22Rv1 (cell line): ENCODE data around the gene FARSA.

Source experiments
- CTCF ChIP-seq: fragments of 450-650 bp; IDR thresholded peaks from 2 replicates; pipeline ENCODE4 v1.5.1; 2017; ENCODE audit warnings: mild to moderate bottlenecking
- ZFX ChIP-seq: fragments of 450-650 bp; IDR thresholded peaks from 2 replicates; pipeline ENCODE4 v1.6.1; 2017; ENCODE audit warnings: antibody characterized with exemption, borderline replicate concordance

GRCh38 chr19:12888006-12888603, 45.4 kb downstream of the FARSA start:
- TF ChIP-seq CTCF, result no peak
- no peak for TF ChIP-seq ZFX
